Progenitor cell of endocrine pancreas (in vitro differentiated cells): ENCODE data around the gene ATG13. TPM values are rescaled to one million over a fixed set of nuclear protein-coding genes. Genes with fewer than 3 reads are reported as not detected.

Source experiments
- DNase-seq: peaks from one replicate; pipeline ENCODE4 v3.0.0; 2021; ENCODE audit warnings: low spot score; ENCODE audit not compliant: unreplicated experiment
- H3K27ac Mint-ChIP-seq: 2 replicates; pipeline ENCODE4 v1.8.0; 2021; ENCODE audit warnings: mild to moderate bottlenecking, moderate library complexity, mixed read lengths
- H3K27me3 Mint-ChIP-seq: 2 replicates; pipeline ENCODE4 v1.8.0; 2021; ENCODE audit warnings: mixed read lengths
- H3K36me3 Mint-ChIP-seq: 2 replicates; pipeline ENCODE4 v1.8.0; 2022; ENCODE audit warnings: mixed read lengths; ENCODE audit not compliant: insufficient read depth
- H3K4me1 Mint-ChIP-seq: 2 replicates; pipeline ENCODE4 v1.8.0; 2021; ENCODE audit warnings: low read depth, mixed read lengths
- H3K4me3 Mint-ChIP-seq: 2 replicates; pipeline ENCODE4 v1.8.0; 2021; ENCODE audit warnings: low read depth, mild to moderate bottlenecking, moderate library complexity, mixed read lengths
- H3K9me3 Mint-ChIP-seq: 2 replicates; pipeline ENCODE4 v1.8.0; 2021; ENCODE audit warnings: low read depth, mixed read lengths
- total RNA-seq: library from RNA; stranded (reverse); gene quantifications from 2 replicates; pipeline ENCODE4 v1.2.1, GENCODE V29; 2021
- TF ChIP-seq, protein P1 (sequence below): fragments of 200-600 bp; sonication (generic); IDR thresholded peaks from one replicate; pipeline ENCODE4 v1.5.0; 2021; ENCODE audit warnings: antibody characterized with exemption, mild to moderate bottlenecking; ENCODE audit not compliant: unreplicated experiment

Gene ATG13
- total RNA-seq, 1 donor from 2014 or later: 69.8 TPM

GRCh38 chr11:46719048-46719542, 101.7 kb downstream of the ATG13 start, which contains the start of gene F2:
Gene F2 (plus strand): TSS chr11:46719213. CDS start chr11:46719236, 23 bp downstream.
- DNase-seq: no peak
- Mint-ChIP-seq H3K4me1 (peaks cover 20% of the 10 kb centered on the region), H3K27ac (peak within 1 kb of the TSS; percentile 86), H3K4me3 (peak within 1 kb of the TSS; percentile 19), H3K27me3 (no peaks in the 10 kb centered on the region), H3K9me3 (no peaks in the 10 kb centered on the region), H3K36me3 (no peaks in the 10 kb centered on the region)
- TF ChIP-seq, protein P1, sequence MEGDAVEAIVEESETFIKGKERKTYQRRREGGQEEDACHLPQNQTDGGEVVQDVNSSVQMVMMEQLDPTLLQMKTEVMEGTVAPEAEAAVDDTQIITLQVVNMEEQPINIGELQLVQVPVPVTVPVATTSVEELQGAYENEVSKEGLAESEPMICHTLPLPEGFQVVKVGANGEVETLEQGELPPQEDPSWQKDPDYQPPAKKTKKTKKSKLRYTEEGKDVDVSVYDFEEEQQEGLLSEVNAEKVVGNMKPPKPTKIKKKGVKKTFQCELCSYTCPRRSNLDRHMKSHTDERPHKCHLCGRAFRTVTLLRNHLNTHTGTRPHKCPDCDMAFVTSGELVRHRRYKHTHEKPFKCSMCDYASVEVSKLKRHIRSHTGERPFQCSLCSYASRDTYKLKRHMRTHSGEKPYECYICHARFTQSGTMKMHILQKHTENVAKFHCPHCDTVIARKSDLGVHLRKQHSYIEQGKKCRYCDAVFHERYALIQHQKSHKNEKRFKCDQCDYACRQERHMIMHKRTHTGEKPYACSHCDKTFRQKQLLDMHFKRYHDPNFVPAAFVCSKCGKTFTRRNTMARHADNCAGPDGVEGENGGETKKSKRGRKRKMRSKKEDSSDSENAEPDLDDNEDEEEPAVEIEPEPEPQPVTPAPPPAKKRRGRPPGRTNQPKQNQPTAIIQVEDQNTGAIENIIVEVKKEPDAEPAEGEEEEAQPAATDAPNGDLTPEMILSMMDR: no peak

- Mint-ChIP-seq H3K36me3 (no peaks in the 10 kb centered on the region), H3K27ac (peak overlapping the region; percentile 86), H3K4me3 (no peak overlapping the region), H3K4me1 (peaks cover 20% of the 10 kb centered on the region), H3K9me3 (no peaks in the 10 kb centered on the region), H3K27me3 (no peaks in the 10 kb centered on the region)
- no peak for DNase-seq
- TF ChIP-seq, protein P1: no peak
These were observed 102.3 kb downstream of the ATG13 start for GRCh38 chr11:46719543-46720218.

DNA sequence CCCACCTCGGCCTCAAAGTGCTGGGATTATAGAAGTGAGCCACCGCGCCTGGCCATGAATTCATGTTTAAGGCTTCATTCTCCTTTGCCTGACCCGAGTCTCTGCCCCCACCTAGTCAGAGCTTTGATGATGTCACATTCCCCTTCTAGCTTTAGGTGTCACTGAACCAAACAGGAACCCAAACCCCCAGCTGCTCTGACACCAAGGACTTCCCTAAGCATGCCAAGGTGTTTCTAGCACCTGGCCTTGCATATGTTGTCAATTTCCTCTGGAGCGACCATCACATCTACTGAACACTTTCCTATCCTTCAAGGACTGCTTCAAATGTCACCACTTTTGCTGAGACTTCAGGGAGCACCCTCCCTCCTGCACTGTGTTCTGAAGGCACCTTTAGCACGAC, 103.9 kb downstream of the ATG13 start:
- no peaks in the 10 kb centered on the region for H3K9me3 Mint-ChIP-seq
- no peak for DNase-seq
- H3K27ac Mint-ChIP-seq: peak overlapping the region; percentile 81
- H3K27me3 Mint-ChIP-seq: no peaks in the 10 kb centered on the region
- H3K36me3 Mint-ChIP-seq: no peaks in the 10 kb centered on the region
- no peak overlapping the region for H3K4me3 Mint-ChIP-seq
- H3K4me1 Mint-ChIP-seq: peaks cover 22% of the 10 kb centered on the region
- TF ChIP-seq, protein P1: no peak

DNA sequence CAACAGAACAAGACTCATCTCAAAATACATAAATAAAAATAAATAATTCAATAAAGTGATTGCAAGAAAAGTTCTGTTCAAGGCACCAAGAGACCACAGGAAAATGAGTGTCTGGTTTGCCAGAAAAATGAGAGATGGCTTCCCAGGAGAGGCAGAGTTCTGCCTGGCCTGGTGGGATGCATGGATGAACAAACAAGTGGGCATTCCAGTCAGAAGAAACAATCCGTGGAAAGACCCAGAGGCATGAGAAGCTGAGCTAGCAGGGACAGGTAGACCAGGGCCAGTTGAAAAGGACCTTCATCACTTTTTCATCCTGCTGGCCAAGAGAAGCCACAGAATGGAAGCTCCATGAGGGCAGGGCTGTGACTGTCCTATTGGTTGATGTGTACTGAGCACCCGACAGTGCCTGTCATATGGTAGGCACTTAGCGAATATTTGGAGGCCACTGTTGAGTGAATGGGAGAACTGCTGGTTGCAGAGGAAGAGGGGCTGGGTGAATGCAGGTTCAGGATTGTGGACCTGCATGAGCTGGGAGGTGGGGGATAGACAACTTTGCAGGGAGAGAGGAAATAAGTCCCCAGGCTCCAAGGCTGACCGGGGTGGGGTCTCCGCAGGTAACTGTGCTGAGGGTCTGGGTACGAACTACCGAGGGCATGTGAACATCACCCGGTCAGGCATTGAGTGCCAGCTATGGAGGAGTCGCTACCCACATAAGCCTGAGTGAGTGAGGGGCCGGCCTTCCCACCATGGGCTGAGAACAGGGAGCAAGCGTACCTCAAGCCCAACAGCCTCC, 105.4 kb downstream of the ATG13 start:
- Mint-ChIP-seq H3K9me3 (no peaks in the 10 kb centered on the region), H3K27ac (no peak overlapping the region), H3K27me3 (no peaks in the 10 kb centered on the region), H3K4me1 (peaks cover 22% of the 10 kb centered on the region), H3K4me3 (no peak overlapping the region), H3K36me3 (no peaks in the 10 kb centered on the region)
- no peak for DNase-seq
- TF ChIP-seq, protein P1: no peak

GRCh38 chr11:46723359-46723680, 106.0 kb downstream of the ATG13 start:
- H3K36me3 Mint-ChIP-seq: no peaks in the 10 kb centered on the region
- TF ChIP-seq, protein P1: no peak

More at GRCh38 chr11:46723359-46723680, 106.0 kb downstream of the ATG13 start:
- no peak for DNase-seq
- H3K9me3 Mint-ChIP-seq: no peaks in the 10 kb centered on the region
- no peak overlapping the region for H3K4me3 Mint-ChIP-seq
- H3K27me3 Mint-ChIP-seq: no peaks in the 10 kb centered on the region
- no peak overlapping the region for H3K27ac Mint-ChIP-seq
- peaks cover 19% of the 10 kb centered on the region for H3K4me1 Mint-ChIP-seq
